ENCODE data around the gene ZKSCAN4.

The ZKSCAN4 gene

GRCh38 chr6:28208111-28208659, 43.9 kb downstream of the ZKSCAN4 start:
- no peak for DNase-seq (ENCODE audit: low spot score)

GRCh38 chr6:28207510-28208110, 44.5 kb downstream of the ZKSCAN4 start:
- no peak for DNase-seq (ENCODE audit: low spot score)

DNA sequence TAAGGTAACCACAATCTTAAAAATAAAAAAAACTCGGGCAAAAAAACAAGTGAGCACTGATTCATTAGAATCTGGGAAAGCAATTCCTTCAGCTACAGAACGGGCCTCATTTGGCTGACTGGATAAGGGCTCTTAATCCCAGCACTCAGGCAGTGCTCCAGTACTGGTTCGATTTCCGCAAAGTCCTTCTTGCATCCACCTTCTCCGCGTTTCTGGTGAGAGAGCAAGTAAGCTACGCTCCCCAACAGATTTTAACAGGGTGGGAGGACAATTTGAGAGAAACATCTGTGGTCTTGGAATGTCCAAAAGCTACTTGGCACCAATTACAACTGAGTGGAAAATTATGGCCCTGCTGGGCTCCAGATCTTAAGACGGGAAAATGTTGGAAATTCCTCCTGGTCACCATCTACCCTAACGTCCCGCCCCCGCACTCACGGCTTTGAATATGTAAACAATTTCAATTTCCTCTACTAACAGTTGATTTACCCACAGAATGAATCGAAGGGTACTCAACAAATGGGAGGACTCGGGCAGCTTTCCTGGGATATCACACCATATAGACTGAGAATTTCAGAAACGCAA, 45.0 kb downstream of the ZKSCAN4 start:
- no peak for DNase-seq (ENCODE audit: low spot score)

DNA sequence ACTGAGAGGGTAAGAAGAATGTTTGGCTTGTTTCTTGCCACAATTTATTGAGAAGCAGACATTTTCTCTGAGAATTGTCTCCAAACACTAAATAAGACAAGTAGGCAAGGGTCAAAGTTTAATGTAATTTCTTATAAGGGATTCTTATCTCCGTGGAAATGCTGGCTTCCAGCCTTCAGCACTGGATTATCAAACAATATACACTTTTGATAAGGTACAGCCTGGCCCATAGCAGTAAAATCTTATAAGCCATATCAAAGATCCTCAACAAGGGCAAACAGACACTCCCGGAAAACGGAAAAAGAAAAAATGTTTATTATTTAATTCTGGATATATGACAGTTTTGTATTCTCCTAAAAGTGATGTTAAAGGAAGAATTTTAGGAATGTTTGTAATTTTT, 45.5 kb downstream of the ZKSCAN4 start:
- DNase-seq (ENCODE audit: low spot score): no peak

DNA sequence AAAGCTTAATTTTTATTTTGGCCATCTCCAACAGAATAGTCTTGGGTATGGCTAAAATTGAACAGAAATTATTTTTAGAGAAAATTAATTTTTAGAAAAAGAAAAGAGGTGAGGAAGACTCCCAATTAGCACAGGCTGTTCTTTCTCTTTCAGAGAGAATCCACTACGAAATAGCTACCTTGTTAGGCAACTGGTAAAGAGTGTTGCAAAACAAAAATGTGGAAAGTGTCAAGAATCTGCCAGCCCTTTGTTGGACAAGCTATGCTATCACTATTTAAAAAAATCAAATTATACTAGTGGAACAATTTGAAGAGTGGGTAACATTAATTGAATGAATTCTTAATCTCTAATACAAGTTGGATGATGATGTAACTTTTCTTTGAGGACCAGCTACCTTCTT, 46.2 kb downstream of the ZKSCAN4 start:
- DNase-seq (ENCODE audit: low spot score): no peak

GRCh38 chr6:28203201-28203600, 48.9 kb downstream of the ZKSCAN4 start:
- DNase-seq (ENCODE audit: low spot score): no peak

DNA sequence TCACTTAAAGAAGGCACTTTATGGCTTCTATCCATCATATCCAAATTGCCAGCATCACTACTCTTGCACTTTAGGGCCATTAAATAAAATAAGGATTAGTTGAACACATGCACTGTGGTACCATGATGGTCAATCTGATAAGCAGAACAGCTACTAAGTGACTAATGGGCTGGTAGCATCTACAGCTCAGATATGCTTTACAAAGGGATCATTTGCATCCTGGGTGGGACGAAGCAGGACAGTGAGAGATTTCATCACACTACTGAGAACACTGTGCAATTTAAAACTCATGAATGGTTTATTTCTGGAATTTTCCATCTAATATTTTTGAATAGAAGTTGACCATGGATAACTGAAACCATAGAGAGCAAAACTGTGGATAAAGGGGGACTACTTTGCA, 52.0 kb downstream of the ZKSCAN4 start:
- no peak for DNase-seq (ENCODE audit: low spot score)

All from HuH-7.5 (cell line).